HS-27A (cell line): Measurements from ENCODE around the gene TIMM21.

Source experiments
- DNase-seq: peaks from one replicate; pipeline ENCODE4 v3.0.0-alpha.2; 2012; ENCODE audit warnings: low read depth, missing footprints

TIMM21 gene

GRCh38 chr18:74147779-74148542 lies at the start of gene TIMM21, which contains the start of gene FBXO15:
TIMM21 (plus strand) TSS chr18:74148523; CDS start chr18:74148809, 286 bp downstream.
FBXO15 (minus strand) TSS chr18:74147834; CDS start chr18:74147785, 49 bp downstream.
- DNase-seq, result peak; percentile 84

DNA sequence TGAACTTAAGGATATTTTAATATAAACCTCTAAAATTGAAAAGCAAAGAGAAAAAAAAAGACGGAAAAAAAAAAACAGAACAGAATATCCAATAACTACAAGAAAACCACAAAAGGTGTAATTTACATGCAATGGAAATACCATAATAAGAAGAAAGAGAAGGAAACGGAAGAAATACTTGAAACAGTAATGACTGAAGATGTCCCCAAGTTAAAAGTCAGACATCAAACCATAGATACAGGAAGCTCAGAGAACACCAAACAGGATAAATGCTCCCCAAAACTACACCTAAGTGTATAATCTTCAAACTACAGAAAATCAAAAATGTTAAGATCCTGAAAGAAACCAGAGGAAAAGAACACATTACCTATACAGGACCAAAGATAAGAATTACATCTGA lies 39.9 kb upstream of the TIMM21 start:
- DNase-seq, result no peak

- no peak for DNase-seq
These were observed 38.2 kb upstream of the TIMM21 start for GRCh38 chr18:74110149-74110548.

- no peak for DNase-seq
These were observed 37.3 kb upstream of the TIMM21 start for GRCh38 chr18:74110976-74111375.

DNA sequence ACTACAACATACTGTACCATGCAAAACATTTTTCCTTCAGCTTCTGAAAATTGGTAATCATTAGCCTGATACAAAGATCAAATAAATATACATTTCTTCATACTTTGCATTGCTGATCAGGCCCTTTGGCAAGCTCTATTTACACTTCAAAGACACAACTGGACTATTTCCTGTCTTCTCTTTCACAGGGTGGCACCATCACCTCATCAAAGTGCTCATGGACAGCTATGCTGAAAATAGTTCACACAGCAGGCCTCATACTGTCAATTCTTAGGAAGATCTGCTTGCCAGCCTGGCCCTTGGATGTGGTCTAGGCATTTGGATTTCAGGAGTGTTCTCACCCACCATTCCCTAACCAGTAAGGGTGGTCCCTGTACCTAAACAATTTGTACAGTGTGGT lies 34.6 kb upstream of the TIMM21 start:
- DNase-seq, result no peak

- DNase-seq, result no peak
These were observed 34.2 kb upstream of the TIMM21 start for GRCh38 chr18:74114116-74114515.

DNA sequence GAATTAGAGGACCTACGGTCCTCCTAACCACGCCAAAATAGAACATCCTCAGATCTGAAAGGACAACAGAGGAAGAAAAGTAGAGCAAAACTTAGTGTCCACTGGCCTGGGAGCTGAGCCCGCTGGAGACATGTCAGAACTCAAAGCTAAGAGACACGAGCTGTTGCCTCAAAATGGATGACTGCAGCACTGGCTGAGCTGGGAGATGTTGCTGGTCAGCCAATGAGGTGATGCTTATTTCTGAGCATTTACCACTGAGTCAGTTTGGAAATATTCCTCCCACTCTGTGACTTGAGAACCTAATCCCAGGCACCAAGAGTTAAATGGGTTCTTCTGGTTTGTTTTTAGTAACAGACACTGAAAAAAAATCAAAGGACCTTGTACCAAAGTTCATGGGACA lies 33.3 kb upstream of the TIMM21 start:
- DNase-seq, result no peak

GRCh38 chr18:74116633-74117554 lies 31.4 kb upstream of the TIMM21 start:
- DNase-seq, result no peak

DNA sequence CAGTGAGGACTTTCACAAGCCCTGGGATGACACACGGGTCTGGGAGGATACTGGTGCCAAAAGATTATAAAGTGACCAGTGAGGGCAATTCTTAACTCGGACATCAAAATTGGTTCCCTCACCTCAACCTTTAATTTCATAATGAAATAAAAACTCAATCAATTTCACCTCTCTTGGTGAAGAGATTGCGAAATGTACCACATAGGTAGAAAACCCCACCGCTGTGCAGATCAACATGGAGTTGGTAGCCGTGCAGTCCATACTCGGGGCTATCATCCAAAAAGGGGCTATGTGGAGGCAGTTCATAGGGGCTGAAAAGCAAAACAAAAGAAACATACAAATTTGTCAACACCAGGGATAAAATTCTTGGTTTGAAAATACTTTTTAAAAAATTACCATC lies 25.1 kb upstream of the TIMM21 start:
- no peak for DNase-seq

DNA sequence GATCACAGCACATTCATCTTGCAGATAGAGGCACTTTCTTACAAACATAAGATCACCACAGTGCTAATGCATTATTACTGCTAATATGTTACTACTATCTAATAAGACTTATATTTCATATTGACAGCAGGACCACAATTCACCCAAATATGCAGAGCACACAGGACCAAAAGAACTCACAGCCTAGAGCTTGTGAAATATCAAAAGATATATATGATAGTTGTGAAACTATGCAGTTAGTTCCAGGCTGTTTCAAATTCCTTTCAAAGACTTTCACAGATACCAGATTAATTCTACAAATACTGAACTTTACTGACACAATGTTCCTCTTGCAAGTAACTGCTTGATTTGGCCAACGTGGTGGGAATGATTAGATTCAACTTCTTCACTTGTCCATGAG lies 23.7 kb upstream of the TIMM21 start:
- no peak for DNase-seq

GRCh38 chr18:74126684-74127655 lies 21.4 kb upstream of the TIMM21 start:
- no peak for DNase-seq

DNA sequence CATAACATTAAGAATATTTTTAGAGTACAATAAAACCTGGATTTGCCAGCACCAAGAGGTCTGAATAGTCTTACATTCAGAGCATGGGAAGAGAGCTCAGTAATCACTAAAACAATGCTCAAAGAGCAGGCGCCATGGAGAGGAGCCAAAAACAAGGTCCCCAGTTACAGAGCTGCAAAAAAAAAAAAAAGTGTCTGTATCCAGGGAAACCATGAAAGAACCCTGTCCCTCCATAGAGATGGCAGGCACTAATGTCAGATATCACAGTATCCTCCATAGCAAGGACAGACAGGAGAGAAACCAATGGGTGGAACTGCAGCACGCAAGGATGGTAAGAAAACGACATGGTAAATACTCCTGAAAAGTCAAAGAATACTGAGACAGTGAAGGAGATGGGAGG lies 20.2 kb upstream of the TIMM21 start:
- DNase-seq, result no peak

GRCh38 chr18:74131124-74131523 lies 17.2 kb upstream of the TIMM21 start:
- no peak for DNase-seq

DNA sequence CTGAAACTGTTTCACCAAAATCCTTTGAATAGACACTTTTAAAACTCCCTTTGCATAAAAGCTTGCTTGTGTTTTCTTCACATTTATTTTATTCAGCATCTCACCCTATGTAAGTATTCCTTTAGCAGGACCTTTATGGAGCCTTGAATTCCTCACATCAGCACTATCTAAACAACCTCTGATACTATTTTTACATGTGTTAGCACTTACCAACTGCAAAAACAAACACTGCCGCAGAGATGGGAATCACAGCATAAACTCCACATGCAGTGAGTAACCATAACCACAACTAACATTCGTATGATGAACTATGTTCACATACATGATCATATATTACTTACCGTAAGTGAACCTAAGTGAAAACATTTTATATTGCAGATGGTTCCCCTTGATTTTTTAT lies 16.1 kb upstream of the TIMM21 start:
- no peak for DNase-seq

DNA sequence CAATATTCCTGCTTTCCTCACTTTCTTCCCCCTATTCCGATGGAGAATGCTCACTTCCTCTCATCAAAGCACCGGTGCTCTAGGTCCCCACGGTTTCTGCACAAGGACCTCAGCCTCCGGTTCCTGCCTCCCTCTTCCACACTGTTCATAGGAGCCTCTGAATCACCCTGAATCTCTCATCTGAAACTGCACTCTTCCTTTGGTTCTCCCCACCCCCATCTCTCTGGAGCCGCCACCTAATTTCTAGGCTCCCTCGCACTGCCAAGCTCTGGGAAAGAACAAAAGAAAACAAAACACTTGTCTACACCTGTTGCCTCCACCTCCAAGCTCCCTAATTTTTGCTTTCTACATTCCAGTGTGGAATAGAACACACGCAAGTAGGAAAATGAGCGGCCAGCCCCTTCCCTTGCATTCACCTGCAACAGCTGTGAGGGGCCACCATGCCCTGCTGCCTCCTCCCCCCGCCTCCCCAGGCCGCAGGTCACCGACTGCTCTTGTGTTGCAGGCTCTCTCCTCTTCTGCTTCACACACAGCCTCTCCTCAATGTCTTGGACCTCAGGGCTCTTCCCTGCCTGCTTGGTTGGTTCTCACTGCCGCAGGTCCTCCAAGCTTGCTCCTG lies 10.3 kb upstream of the TIMM21 start:
- DNase-seq, result no peak

DNA sequence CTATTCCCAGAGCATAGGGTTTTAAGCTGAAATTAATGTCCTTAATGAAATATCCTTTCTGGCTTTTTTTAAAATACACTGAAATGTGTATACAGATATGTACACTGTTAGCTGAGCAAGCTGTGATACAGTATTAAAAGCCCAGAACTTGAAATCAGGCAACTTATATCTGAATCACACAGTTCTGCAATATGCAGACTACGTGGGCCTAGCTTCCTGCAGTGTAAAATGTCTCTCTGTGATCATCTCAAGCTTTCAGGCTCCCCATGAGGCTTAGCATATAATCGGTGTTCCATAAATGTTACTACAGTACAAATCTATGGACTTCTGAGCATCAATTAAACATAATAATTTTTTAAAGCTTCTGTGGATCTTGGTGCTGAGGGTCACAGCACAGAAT lies 8.9 kb upstream of the TIMM21 start:
- DNase-seq, result no peak

DNA sequence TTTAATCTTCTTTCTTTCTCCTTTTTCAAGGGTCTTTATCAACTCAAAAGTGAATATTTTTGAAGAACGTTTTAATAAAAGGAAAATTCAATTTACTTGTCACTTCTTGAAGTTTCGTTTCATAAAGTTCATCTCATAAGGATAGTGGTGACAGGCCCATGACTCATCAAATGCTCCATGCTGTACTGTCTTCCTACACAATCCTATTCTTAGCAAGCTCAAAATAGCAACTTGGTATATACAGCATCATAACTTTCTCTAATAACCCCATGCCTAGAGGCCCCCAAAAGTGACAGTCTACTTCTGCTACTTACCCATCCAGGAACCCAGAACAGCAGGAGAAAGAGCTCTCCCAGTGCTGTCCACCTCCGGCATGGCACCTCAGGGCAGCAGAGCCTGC lies 8.4 kb upstream of the TIMM21 start:
- DNase-seq, result no peak

DNA sequence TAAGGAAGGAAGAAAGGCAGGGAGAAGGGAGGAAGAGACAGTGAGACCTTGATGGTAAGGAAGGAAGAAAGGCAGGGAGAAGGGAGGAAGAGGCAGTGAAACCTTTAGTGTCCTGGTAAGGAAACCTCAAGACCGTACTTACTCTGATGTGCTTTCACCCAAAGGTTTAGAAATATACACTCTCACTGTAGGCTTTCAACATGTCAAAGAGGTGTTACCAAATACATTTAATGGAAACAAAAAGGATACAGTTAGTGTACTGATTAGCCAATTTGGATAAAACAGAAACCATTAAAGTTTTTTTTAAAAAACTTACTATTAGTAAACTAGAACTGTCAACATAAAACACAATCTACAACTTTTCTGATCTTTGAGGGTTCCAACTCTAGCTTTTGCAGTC lies 7.7 kb upstream of the TIMM21 start:
- DNase-seq, result no peak

DNA sequence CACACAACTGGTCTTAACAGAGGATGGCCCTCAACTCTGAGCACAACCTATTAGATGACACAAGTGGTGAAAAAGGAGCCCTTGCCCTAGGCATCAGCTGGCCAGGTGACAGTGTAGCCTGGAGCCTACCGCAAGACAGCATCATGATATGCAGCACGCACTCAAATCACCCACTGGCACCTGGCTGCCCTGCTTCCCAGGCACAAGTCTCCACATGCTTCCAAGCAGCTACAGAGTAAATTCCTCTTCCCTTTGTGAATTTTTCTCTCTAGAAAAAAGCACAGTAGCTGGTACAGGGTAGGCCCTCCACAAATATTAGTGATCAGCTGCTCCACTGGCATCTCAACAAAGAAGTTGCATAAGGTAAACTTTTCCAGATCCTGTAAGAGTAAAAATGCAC lies 6.7 kb upstream of the TIMM21 start:
- DNase-seq, result no peak

DNA sequence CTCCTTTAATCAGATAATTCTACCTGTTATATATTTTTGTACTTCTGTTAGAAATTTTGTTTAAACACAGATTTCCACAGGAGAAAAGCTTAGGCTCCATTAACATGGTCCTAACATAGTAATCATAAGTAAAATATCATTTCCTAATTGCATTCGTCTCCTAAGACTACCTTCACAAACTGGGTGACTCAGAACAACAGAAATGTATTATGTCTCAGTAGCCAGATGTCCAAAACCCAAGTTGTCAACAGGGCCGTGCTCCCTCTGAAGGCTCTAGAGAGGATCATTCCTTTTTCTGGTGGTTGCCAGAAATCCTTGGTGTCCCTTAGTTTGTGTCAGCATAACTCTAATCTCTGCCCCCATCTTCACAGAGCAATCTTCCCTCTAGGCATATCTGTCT lies 6.1 kb upstream of the TIMM21 start:
- no peak for DNase-seq

DNA sequence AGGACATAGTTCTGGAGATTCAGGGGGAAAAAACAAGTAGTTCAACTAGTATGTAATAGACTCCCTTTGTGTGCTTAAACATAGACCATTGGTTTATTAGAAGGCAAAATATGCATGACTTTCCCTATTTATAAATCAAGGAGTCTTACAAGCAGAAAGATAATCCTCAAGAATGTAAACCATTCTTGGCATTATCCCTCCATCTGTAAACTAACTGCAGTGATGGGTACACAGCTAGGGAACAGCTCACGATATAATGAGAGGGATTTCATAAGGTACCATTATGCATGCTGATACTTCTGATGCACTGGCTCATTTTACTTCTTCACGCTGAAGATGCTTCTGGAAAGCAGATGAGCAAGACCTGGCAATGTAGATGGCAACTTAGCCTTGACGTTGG lies 1.6 kb upstream of the TIMM21 start:
- DNase-seq, result peak; percentile 8

DNA sequence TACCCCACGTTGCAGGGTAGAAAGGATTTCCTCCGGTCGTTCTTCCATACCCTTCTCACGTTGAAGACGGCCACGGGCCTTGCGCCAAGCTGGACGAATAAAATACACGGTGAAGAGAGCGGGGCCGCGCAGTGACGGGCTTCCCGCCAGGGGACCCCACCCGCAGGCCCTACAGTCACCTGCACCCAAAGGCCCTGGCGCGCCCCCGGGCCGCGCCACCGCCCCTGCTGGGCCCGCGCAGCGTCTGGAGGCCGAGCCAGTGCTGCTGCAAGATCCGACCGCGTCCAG lies 888 bp upstream of the TIMM21 start:
- no peak for DNase-seq
